Stimulated activated naive CD8-positive, alpha-beta T cell treated with anti-CD3 and anti-CD28 coated beads, Interleukin-15, Interleukin-2, amounts not matched to agents 100 U/mL and 50 U/mL, for 24 hours (primary cell): ENCODE results near the gene RPS26.
"Not testable (repeated sequence)": the region's sequence is repeated elsewhere in the genome, so short reads cannot be mapped to it uniquely, and the experiment has no call there.

Experiments
- ATAC-seq: fragments of 150-1000 bp; cut with Tn5 transposase; one replicate; pipeline ENCODE4 v1.10.0; 2021
- DNase-seq: peaks from one replicate; pipeline ENCODE4 v3.0.0; 2021

RPS26 gene

DNA sequence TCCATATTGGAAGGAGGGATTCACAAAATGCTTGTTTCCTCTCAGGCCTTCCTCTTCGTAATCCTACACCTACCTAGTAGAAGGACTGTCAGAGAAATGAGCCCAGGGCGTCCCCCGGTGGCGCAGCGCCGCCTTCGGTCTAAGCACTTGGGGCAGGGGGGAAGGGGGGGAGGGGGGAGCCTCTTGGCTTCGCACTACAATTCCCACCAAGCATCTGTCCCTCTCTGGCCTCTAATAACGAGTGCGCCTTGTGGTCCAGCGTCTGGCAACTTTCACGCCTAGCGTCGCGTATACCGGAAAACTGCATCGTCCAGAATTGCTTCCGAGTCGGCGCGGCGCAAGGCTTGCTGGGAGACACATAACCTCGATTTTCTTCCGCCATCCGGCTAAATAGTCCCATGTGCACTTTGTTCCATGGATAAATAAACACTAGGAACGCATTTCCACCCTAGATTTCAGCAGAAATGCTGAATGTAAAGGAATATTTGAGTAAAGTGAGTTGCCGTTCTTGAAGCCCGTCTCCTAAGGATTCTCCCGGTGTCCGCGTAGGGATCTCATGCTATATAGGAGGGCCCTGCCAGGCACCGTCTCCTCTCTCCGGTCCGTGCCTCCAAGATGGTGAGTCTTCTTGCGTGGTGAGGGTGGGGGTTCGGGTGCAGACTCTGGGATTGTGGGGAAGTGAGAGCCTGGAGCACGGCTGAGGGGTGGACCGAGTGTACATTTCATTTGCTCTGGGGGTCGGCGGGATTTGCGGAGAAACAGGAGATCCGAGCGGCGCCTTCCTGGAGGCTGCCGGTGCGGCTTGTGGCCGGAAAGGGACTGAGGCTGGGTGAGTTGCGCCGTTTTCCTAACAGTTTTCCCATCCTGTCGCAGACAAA is at the start of gene RPS26:
TSS of gene RPS26 (plus strand) at position 367 of the 878 bp plus-strand sequence. CDS start at position 616, 249 bp downstream.
- ATAC-seq = peak; percentile 85
- peak; percentile 89 for DNase-seq

- no peak for ATAC-seq
Observed at GRCh38 chr12:55993230-55993853, 48.4 kb upstream of the RPS26 start.

GRCh38 chr12:55995366-55995765 is 46.4 kb upstream of the RPS26 start:
- DNase-seq = no peak

More at GRCh38 chr12:55993230-55993853, 48.4 kb upstream of the RPS26 start:
- DNase-seq = no peak

DNA sequence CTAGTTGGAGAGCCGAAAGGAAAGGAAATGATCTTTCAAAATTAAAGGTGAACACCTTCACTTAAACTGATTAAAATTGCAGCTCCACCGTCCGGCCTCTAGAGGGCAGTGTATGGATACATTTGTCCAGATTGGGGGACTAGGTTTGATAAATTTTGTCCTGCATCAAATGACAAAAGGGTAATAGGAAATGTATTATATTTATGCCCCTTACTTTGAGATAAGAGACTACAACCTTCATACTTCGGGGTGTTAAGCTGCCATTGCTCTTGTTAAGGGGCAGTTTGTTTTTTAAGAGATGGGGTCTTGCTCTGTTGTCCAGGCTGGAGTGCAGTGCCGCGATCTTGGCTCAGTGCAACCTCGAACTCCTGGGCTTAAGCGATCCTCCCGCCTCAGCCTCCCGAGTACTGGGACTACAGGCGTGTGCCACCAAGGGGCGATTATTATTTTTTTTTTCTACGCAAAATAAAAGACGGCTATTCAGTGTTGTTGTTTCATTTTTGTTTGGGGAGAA is 45.5 kb upstream of the RPS26 start:
- DNase-seq = peak; percentile 68
- ATAC-seq = peak; percentile 42

More at GRCh38 chr12:55995366-55995765, 46.4 kb upstream of the RPS26 start:
- ATAC-seq = no peak

- peak; percentile 80 for ATAC-seq
- DNase-seq = peak; percentile 63
Observed at GRCh38 chr12:55996715-55997534, 44.8 kb upstream of the RPS26 start, which contains the start of gene SUOX. Gene SUOX, plus strand, starts transcription at chr12:55997276. Its CDS starts 4,946 bp downstream, at chr12:56002222.

DNA sequence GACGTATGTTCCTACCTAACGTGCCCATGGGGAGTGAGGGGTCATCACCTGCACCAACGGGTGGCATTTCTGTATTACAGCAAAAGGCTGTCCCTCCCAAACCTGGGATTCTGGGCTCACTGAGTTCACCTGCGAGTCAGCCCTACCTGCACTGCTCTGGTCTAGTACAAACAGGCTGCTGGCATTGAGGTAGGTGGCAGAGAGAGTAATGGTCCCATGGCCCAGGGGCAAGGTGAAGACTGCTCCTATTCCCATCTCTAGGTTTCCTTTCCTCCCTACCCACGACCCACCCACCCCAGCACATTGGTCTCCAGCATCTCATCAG is 44.2 kb upstream of the RPS26 start:
- no peak for DNase-seq
- peak; percentile 25 for ATAC-seq

DNA sequence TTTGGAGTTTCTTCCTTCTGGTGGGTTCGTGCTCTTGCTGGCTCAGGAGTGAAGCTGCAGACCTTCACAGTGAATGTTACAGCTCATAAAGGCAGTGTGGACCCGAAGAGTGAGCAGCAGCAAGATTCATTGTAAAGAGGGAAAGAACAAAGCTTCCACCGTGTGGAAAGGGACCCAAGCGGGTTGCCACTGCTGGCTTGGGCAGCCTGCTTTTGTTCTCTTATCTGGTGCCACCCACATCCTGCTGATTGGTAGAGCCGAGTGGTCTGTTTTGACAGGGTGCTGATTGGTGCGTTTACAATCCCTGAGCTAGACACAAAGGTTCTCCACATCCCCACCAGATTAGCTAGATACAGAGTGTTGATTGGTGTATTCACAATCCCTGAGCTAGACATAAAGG is 42.2 kb upstream of the RPS26 start:
- DNase-seq, ATAC-seq: not testable (repeated sequence)

DNA sequence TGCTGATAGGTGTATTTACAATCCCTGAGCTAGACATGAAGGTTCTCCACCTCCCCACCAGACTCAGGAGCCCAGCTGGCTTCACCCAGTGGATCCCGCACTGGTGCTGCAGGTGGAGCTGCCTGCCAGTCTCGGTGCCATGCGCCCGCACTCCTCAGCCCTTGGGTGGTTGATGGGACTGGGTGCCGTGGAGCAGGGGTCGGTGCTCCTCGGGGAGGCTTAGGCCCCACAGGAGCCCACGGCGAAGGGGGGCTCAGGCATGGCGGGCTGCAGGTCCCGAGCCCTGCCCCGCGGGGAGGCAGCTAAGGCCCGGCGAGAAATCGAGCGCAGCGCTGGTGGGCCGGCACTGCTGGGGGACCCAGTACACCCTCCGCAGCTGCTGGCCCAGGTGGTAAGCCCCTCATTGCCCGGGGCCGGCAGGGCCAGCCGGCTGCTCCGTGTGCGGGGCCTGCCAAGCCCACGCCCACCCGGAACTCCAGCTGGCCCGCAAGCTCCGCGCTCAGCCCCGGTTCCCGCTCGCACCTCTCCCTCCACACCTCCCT is 41.6 kb upstream of the RPS26 start:
- DNase-seq, ATAC-seq: not testable (repeated sequence)

- ATAC-seq = no peak
- DNase-seq = no peak
Observed at GRCh38 chr12:56001487-56002100, 40.1 kb upstream of the RPS26 start.

DNA sequence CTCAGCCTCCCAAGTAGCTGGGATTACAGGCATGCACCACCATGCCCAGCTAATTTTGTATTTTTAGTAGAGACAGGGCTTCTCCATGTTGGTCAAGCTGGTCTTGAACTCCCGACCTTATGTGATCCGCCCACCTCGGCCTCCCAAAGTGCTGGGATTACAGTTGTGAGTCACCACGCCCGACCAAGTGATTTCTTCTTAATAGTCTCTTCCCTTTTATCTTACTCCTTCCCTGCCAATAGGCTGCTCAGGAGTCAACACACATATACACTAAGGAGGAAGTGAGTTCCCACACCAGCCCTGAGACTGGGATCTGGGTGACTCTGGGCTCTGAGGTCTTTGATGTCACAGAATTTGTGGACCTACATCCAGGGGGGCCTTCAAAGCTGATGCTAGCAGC is 38.3 kb upstream of the RPS26 start:
- not testable (repeated sequence) for DNase-seq, ATAC-seq

GRCh38 chr12:56004211-56004610 is 37.5 kb upstream of the RPS26 start:
- DNase-seq (no peak), ATAC-seq (no peak)

DNA sequence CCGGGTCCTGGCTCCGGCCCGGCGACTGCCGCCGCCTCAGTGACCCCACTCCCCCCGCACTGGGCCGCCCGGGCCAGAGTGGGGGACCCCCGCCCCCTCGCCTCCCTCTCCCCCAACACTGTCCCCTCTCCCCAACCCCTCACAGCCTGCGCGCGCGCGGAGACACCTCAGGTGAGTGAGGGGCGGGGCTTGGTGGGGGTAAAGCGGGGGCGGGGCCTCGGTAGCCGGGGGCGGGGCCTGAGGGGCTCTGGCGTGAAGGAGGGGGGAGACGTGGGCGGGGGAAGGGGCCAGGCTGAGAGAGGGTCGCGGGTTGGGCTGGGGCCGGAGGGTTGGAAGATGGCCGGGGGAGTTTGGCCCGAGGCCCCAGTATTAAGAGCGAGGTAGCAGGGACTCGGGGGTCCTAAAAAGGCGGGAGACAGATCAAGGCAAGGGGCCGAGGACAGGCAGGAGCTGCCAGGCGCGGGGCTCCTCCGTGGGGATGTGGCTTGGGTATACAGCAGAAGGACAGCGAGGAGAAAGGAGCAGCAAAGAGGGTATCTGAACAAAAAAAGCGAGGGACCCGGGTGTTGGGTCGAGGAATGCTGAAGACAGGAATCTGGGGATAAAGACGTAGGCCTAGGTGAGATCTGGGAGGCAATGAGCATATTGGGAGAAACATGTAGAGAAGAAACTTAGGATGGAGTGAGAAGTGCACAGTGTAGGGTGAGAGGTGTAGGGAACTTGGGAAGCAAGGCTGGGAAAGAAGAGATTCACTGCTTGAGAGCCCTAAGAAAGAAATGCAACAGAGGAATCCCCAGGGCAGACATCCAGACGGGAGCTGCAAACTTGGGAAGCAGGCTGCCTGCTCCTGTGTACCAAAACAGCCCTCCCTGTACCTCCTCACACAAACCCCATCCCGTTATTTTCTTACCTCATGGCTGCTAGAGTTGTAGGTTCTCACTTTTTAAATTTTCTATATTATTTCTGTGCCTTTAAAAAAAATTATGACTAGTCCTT is 33.9 kb upstream of the RPS26 start:
- ATAC-seq = peak; percentile 60
- peak; percentile 79 for DNase-seq

- no peak for ATAC-seq
- DNase-seq = no peak
Observed at GRCh38 chr12:56010111-56010570, 31.6 kb upstream of the RPS26 start.

DNA sequence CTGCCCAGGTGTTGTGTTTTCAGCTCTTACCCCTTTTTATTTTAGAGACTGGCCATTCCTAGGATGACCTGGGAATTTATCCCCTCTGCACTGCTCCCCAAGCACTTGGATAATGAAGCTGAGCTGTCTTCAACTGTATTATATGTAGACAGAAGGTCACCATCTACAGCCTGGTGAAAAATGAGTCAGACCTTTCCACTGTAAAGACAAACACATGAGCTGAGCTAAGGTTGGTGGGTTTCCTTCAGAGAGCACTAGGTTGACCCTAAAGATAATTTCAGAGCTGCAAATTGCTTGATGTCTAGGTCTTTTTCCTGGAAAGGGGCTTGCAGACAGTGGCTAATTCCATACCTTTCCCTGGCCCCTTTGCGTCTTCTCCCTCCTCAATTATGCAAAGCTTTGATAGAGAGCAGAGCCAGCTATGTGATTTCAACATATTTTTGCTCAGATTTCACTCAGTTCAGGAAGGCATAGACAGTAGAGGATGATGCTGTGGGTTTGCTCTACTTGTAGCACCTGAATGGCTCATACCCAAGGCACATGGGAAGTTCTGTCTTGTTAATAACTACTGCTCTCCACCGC is 30.1 kb upstream of the RPS26 start:
- ATAC-seq = peak; percentile 56
- no peak for DNase-seq

DNA sequence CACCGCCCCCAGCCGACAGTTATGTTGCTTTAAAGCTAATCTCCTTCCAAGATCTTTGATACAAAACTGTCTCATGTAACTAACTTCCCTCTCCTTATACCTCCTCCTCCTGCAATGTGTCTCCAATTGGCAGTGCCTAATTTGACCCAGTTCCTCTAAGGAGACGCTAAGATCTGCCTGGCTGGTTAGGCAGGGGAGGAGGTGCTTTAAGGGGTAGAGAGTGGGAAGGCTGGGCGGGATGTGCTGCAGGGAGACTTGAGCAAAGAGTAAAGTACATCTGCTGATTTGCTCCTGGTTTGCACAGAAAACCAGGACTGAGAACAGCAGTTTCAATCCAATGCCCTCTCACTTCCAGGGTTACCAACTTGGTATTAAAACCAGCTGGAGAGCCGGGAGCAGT is 28.2 kb upstream of the RPS26 start:
- no peak for DNase-seq
- no peak for ATAC-seq

- DNase-seq (no peak), ATAC-seq (no peak)
Observed at GRCh38 chr12:56014205-56014604, 27.5 kb upstream of the RPS26 start.

GRCh38 chr12:56017181-56017580 is 24.5 kb upstream of the RPS26 start:
- DNase-seq (no peak), ATAC-seq (no peak)

DNA sequence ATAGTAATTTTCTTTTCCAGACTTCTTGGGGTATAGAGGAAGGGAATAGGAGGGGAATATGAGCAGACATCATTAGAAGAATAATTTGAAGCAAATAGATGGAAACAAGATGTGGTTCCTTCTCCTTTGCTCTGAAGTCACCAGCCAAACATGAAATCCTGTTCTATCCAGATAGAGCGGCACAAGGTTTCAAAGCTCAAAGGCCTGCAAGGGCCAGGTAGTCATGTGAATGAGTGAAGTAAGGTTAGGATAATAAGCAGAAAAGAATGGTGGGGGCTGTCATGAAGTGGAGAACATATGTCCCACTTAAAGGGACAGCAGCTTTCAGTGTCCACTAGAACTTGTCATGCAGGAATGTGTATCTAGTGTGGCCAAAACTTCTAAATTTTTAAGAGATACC is 23.4 kb upstream of the RPS26 start:
- ATAC-seq (no peak), DNase-seq (no peak)

GRCh38 chr12:56020423-56021184 is 21.1 kb upstream of the RPS26 start, which contains the start of gene IKZF4:
Gene IKZF4, plus strand, starts transcription at chr12:56021043. Its CDS starts 451 bp downstream, at chr12:56021494.
- DNase-seq (peak; percentile 51), ATAC-seq (peak; percentile 51)
